D721Med (cell line): Measurements from ENCODE around the gene ISY1.
A peak's percentile ranks its signal among the peaks of the same experiment; 100 is the strongest.
"Not testable (repeated sequence)": the region's sequence is repeated elsewhere in the genome, so short reads cannot be mapped to it uniquely, and the experiment has no call there.

Experiments used
- DNase-seq: peaks from one replicate; pipeline ENCODE4 v3.0.0; 2011; ENCODE audit warnings: low spot score; ENCODE audit not compliant: insufficient read length
- FAIRE-seq: peaks from 2 replicates; lab custom pipeline; 2011; peaks lifted over from hg19 to GRCh38; lab: Jason Lieb, UNC
- TF ChIP-seq, protein P1 (sequence below): IDR thresholded peaks from 2 replicates; pipeline ENCODE4 v1.5.1; 2012; ENCODE audit warnings: mild to moderate bottlenecking, control low read depth; ENCODE audit not compliant: insufficient read depth; ENCODE audit errors: missing control alignments

The ISY1 gene

DNA sequence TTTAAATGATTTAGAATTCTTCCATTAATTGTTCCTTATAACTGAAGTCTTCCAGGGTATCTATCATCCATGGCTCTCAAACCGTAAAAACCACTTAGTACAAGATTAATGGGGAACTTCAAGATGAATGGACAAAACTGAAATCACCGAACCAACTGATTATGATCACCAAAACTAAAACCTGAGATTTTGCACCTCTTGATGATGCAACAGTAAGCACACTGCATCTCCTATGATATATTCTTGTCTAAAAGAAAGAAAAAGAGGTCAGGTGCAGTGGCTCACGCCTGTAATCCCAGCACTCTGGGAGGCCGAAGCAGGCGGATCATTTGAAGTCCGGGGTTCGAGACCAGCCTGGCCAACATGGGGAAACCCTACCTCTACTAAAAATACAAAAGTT lies 3.6 kb upstream of the ISY1 start:
- FAIRE-seq: no peak
- DNase-seq: no peak
- TF ChIP-seq, protein P1, sequence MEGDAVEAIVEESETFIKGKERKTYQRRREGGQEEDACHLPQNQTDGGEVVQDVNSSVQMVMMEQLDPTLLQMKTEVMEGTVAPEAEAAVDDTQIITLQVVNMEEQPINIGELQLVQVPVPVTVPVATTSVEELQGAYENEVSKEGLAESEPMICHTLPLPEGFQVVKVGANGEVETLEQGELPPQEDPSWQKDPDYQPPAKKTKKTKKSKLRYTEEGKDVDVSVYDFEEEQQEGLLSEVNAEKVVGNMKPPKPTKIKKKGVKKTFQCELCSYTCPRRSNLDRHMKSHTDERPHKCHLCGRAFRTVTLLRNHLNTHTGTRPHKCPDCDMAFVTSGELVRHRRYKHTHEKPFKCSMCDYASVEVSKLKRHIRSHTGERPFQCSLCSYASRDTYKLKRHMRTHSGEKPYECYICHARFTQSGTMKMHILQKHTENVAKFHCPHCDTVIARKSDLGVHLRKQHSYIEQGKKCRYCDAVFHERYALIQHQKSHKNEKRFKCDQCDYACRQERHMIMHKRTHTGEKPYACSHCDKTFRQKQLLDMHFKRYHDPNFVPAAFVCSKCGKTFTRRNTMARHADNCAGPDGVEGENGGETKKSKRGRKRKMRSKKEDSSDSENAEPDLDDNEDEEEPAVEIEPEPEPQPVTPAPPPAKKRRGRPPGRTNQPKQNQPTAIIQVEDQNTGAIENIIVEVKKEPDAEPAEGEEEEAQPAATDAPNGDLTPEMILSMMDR: no peak

DNA sequence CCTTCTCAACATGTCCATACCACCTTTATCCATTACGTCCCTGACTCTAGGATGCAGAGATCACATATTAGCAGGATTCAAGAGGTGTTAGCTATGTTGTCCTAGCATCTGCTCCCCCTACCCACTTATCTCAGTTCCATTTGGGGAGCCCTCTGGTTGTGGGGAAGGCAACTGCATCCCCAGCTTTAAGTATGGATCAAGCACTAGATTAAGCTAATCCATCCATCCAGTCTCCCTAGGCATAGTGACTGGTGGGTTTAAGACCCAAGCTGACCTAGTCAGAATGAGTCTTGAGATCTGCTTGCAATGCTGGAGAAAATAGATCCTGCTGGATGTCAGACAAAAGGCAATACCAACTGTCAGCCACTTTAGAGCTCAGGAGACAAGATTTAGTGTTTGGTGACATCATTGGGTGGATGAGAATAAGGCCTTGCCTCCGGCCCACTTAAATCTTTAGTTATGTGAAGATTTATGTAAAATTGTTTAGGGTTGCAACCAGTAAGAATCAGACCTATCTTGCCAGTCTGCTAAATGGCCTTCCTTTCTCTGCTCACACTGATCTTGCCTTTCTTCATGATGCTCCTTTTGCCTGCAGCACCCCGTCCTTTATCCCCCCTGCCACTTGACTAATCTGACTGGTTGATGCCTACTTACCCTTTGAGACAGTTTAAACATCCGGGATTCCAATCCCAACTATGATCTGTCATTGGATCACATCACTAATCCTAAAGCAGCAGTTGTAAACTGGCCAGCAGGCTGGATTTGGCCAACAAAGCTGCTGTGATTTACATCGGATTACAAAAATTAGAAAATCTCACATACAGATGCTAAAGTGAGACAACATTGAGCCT lies 2.1 kb upstream of the ISY1 start:
- TF ChIP-seq, protein P1: peak; percentile 30
- FAIRE-seq (peak; percentile 68), DNase-seq (no peak)

DNA sequence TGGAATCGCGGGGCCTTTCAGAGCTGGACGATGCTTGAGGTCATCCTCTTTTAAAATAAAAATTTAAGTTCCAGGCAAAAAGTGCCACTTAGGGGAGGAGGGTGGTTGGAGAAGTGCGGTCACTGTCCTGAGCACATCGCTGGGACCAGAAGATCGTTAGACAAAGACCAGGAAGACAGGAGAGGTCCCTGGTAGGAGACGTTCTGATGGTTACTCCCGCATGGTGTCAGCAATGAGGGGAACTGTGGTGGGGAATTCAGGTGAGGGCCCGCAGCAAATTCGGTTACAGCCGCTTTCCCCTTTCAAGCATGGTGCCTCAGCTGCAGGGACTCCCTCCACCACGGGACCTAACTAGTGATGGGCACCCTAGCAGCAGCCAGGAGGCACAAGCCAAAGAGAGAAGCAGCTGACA lies 1.0 kb upstream of the ISY1 start:
- TF ChIP-seq, protein P1: no peak
- DNase-seq (no peak), FAIRE-seq (no peak)

DNA sequence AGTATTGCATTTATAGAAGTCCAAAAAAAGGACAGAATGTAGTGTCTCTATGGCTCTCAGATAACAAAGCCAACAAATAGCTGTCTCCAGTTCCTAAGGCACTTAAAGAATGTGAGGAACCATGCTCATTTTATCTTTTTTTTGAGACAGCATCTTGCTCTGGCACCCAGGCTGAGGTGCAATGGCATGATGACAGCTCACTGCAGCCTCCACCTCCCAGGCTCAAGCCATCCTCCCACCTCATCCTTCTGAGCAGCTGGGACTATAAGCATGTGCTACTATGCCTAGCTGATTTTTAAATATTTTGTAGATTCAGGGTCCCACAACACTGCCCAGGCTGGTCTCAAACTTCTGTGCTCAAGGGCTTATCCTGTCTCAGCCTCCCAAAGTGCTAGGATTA lies 16.1 kb downstream of the ISY1 start:
- TF ChIP-seq, protein P1: no peak
- no peak for FAIRE-seq
- DNase-seq: no peak

DNA sequence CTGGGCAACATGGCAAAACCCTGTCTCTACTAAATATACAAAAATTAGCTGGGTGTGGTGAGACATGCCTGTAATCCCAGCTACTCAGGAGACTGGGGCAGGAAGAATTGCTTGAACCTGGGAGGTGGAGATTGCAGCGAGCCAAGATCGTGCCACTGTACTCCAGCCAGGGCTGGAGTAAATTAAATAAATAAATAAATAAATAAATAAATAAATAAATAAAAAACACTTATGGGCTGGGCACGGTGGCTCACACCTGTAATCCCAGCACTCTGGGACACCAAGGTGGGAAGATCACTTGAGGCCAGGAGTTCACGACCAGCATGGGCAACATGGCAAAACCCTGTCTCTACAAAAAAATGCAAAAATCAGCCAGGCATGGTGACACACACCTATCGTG lies 19.9 kb downstream of the ISY1 start:
- DNase-seq, FAIRE-seq: not testable (repeated sequence)

DNA sequence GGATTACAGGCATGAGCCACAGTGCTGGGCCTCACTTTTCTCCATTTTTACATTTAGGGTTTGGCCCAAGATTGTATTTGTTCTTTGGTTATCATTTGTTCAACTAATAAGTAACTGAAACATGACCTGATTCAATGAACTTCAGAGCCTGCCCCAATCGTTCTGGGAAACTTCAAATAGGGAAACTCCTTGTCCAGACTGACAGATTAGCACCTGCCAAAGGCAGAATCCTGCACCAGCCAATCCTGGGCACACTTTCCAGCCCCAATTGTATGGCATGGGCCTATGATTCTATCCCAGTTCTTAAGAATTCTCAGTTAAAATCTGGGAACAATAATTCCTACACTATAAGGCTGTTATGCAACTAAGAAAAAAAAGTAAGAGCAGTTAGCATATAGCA lies 21.0 kb downstream of the ISY1 start:
- FAIRE-seq: no peak
- DNase-seq: no peak
- TF ChIP-seq, protein P1: no peak

DNA sequence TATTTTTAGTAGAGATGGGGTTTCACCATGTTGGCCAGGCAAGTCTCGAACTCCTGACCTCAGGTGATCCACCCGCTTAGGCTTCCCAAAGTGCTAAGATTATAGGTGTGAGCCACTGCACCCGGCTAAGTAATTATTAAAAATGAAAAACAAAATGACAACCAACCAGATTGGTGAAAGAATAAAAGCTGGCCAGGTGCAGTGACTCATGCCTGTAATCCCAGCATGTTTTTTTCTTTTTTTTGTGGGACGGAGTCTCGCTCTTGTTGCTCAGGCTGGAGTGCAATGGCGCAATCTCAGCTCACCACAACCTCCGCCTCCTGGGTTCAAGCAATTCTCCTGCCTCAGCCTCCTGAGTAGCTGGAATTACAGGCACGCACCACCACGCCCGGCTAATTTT lies 24.6 kb downstream of the ISY1 start:
- not testable (repeated sequence) for FAIRE-seq, DNase-seq

DNA sequence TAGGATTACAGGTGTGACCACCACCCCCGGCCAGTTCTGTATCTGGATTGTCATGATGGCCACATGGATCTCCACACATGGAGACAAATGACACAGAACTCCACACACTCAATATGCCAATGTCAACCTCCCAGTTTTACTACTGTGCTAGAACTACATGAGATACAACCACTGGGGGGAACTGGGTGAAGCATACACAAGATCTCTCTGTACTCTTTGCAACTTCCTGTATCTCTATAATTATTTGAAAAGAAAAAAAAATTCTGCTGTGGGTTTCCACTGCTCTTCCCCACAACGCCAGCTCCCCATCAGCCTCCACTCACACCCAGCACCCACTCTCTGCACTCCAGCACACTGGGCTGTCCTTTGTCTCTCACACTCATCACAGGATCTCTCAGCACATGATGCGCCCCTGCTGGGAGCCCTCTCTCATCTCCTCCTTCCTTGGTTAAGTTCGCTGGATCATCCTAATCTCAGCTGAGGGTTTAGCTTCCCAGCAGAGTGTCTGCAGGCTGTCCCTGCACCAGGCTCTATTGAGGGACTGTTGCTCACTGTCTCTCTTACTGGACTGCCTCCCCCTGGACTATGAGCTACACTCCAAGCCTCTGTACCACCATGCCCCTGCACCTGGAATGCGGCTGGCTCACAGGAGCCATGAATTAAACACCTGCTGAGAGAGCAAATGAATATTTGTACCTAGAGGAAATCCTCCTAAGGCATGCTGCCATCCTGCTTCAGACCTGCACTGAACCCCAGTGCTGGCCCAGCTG lies 28.6 kb downstream of the ISY1 start:
- TF ChIP-seq, protein P1: no peak
- FAIRE-seq: no peak
- DNase-seq: no peak
